WI38 (cell line): Measurements from ENCODE around the gene PPP2R2C.

Experiments used
- H3K4me3 ChIP-seq: 2 replicates; pipeline ENCODE4 v1.5.1; 2011; ENCODE audit warnings: low read depth, mild to moderate bottlenecking, control low read depth, low read length
- TF ChIP-seq, protein P1 (sequence below): IDR thresholded peaks from 2 replicates; pipeline ENCODE4 v1.5.1; 2012; ENCODE audit warnings: low read depth, mild to moderate bottlenecking, control low read depth, low read length

PPP2R2C gene

GRCh38 chr4:6424425-6424824, 48.0 kb downstream of the PPP2R2C start:
- no peak overlapping the region for H3K4me3 ChIP-seq
- TF ChIP-seq, protein P1, sequence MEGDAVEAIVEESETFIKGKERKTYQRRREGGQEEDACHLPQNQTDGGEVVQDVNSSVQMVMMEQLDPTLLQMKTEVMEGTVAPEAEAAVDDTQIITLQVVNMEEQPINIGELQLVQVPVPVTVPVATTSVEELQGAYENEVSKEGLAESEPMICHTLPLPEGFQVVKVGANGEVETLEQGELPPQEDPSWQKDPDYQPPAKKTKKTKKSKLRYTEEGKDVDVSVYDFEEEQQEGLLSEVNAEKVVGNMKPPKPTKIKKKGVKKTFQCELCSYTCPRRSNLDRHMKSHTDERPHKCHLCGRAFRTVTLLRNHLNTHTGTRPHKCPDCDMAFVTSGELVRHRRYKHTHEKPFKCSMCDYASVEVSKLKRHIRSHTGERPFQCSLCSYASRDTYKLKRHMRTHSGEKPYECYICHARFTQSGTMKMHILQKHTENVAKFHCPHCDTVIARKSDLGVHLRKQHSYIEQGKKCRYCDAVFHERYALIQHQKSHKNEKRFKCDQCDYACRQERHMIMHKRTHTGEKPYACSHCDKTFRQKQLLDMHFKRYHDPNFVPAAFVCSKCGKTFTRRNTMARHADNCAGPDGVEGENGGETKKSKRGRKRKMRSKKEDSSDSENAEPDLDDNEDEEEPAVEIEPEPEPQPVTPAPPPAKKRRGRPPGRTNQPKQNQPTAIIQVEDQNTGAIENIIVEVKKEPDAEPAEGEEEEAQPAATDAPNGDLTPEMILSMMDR, result no peak

DNA sequence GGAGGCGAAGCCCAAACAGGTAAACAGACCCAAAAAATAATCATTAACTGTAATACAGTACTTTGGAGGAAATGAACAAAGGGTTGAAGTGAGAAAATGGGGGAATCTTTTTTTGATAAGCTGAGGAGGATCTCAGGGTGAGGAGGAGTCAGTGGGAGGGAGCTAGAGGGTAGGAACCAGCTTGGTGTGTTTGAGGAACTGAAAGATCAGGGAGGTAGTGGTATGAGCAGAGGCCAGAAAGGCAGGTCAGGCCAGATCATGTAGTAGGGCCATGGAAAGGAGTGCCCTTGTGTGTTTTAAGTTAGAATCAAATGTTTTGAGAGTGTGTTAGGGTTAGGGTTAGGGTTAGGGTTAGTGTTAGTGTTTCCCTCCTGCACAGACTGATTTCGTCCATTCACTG, 48.8 kb downstream of the PPP2R2C start:
- TF ChIP-seq, protein P1, result no peak

GRCh38 chr4:6422866-6423265, 49.5 kb downstream of the PPP2R2C start:
- no peak overlapping the region for H3K4me3 ChIP-seq
- TF ChIP-seq, protein P1, result no peak

More for the DNA sequence above, 48.8 kb downstream of the PPP2R2C start:
- H3K4me3 ChIP-seq, result no peak overlapping the region

- no peak overlapping the region for H3K4me3 ChIP-seq
- TF ChIP-seq, protein P1, result no peak
These were observed 50.3 kb downstream of the PPP2R2C start for GRCh38 chr4:6422105-6422504.

DNA sequence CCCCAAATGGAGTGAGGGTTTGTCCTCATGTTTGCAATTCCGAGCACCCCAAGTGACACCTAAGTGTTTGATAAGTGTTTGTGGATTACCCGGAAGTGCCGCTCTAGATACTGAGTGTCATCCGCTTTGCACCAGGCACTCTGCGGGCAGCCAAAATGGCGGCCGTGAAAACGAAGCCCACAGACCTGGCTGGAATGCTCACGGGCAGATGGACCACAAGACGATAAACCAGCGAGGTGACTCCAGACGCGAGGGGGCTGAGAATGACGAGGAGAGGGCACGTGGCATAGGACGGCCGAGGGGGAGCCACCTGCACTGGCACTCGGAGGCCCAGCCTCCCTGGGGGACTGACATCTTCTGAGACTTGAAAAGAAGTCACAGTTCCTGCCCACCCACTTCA, 51.0 kb downstream of the PPP2R2C start:
- TF ChIP-seq, protein P1, result no peak
- no peak overlapping the region for H3K4me3 ChIP-seq

DNA sequence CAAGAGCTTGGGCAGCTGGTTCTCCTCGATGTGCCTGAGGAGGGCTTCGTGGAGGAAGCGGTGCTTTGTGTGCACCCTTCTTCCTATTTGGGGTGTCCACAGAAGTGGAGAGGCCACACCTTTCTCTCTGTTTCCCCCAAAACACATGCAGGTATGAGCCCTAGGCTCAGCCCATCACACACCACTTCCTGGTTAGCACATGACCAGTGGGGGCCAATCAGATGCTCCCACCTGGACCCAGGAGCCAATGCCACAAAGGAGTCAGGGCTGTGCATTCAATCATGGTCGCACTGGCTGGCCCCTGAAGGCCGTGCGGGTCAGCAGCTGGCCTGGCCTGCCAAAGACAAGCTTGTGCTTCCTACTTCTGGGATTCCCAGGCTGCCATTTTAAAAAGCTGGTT, 51.4 kb downstream of the PPP2R2C start:
- TF ChIP-seq, protein P1, result no peak
- no peak overlapping the region for H3K4me3 ChIP-seq

DNA sequence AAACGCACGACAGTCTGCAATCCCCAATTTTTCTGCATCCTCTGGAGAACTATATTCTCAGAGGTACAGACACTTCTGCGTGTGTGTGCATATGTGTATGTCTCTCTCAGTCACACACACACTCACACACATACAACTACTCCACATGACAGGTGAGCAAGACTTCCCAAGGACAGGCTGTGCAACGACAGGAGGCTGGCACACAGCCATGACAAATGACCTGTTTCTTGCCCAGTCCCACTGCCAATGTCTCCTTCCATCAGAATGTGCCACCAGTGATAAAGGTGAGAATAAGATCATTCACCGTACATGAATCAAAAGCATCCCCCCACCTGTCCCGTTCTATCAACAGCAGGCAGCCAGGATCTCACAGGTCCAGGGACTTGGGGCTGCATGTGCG, 52.4 kb downstream of the PPP2R2C start:
- no peak overlapping the region for H3K4me3 ChIP-seq
- TF ChIP-seq, protein P1, result no peak
